HCT116 (cell line): ENCODE data around the gene ARFGAP3. TPM values are rescaled to one million over a fixed set of nuclear protein-coding genes. Genes with fewer than 3 reads are reported as not detected.

Experiments
- ATAC-seq: fragments of 200-7000 bp; cut with Tn5 transposase; 2 replicates; pipeline ENCODE4 v1.9.1; 2020; ENCODE audit warnings: mild to moderate bottlenecking, moderate library complexity
- BruUV-seq: library from RNA; stranded (reverse); fragments of 400-500 nt; replicated peaks from 2 replicates; lab custom pipeline; 2021; lab: Mats Ljungman, UMichigan
- CTCF ChIA-PET: fragments of 300-600 bp; sonication (Branson Sonifier 250); formaldehyde crosslinking; loops from one replicate; lab custom pipeline; 2021; ENCODE audit warnings: antibody characterized with exemption; lab: Charles Lee
- POLR2A ChIA-PET: fragments of 300-600, 350-600 bp; sonication (Branson Sonifier 250); formaldehyde crosslinking; loops from one replicate; lab custom pipeline; 2021; ENCODE audit warnings: antibody characterized with exemption; lab: Charles Lee
- RAD21 ChIA-PET, 2 experiments: fragments of 300-600 bp; sonication (Branson Sonifier 250); formaldehyde crosslinking; loops; one replicate each; lab custom pipeline; 2023; ENCODE audit warnings: low total read pairs in 2 of 2; ENCODE audit not compliant: uncharacterized antibody in 2 of 2, unreplicated experiment in 2 of 2, low non-redundant PET in 1 of 2; lab: Charles Lee
- DNase-seq: peaks from one replicate; pipeline ENCODE4 v3.0.0-alpha.2; 2010; ENCODE audit warnings: low read depth, low spot score
- H2AFZ ChIP-seq: fragments of 200-600 bp; shearing (Covaris generic), sonication (generic); 2 replicates; pipeline ENCODE4 v1.6.1; 2017; ENCODE audit warnings: low read depth, mixed run types, mixed read lengths, antibody characterized with exemption, low read length; ENCODE audit not compliant: poor library complexity, severe bottlenecking
- H3K27ac ChIP-seq: 2 replicates; pipeline ENCODE4 v1.5.1; 2012; ENCODE audit warnings: low read depth, low read length
- H3K27me3 ChIP-seq: fragments of 200-600 bp; sonication (generic); 2 replicates; pipeline ENCODE4 v1.6.1; 2016; ENCODE audit warnings: mixed run types, low read length, mixed read lengths; ENCODE audit not compliant: insufficient read depth
- H3K36me3 ChIP-seq, 2 experiments: fragments of 200-500 bp in 1 of 2; fragments of 200-600 bp in 1 of 2; sonication (Bioruptor generic) in 1 of 2; sonication (generic) in 1 of 2; 2 replicates each; pipeline versions ENCODE4 v1.5.1 to v1.6.1; 2014 to 2016; ENCODE audit warnings: low read length in 2 of 2, inconsistent platforms in 1 of 2, mixed read lengths in 1 of 2, mixed run types in 1 of 2; ENCODE audit not compliant: insufficient read depth in 2 of 2, control insufficient read depth in 1 of 2
- H3K4me1 ChIP-seq, 2 experiments: fragments of 200-600 bp in 1 of 2; sonication (generic) in 1 of 2; 2 replicates each; pipeline versions ENCODE4 v1.5.1 to v1.6.1; 2012 to 2017; ENCODE audit warnings: low read length in 2 of 2, inconsistent platforms in 1 of 2, mild to moderate bottlenecking in 1 of 2, mixed read lengths in 1 of 2, mixed run types in 1 of 2, moderate library complexity in 1 of 2; ENCODE audit not compliant: insufficient read depth in 2 of 2, control insufficient read depth in 1 of 2
- H3K4me2 ChIP-seq: fragments of 200-600 bp; sonication (generic); 2 replicates; pipeline ENCODE4 v1.6.1; 2017; ENCODE audit warnings: mixed run types, low read length, mixed read lengths
- H3K4me3 ChIP-seq, 2 experiments: fragments of 200-600 bp in 1 of 2; sonication (generic) in 1 of 2; replicated peaks in 1 of 2; 2 replicates each; pipeline ENCODE4 v1.5.1; 2011 to 2016; ENCODE audit warnings: low read length in 2 of 2, control low read depth in 1 of 2, low read depth in 1 of 2, mild to moderate bottlenecking in 1 of 2, mixed read lengths in 1 of 2, mixed run types in 1 of 2
- H3K79me2 ChIP-seq: fragments of 200-600 bp; sonication (generic); 2 replicates; pipeline ENCODE4 v1.6.1; 2017; ENCODE audit warnings: mild to moderate bottlenecking, mixed run types, low read length, moderate library complexity, mixed read lengths; ENCODE audit not compliant: insufficient read depth
- H3K9ac ChIP-seq: fragments of 200-600 bp; sonication (generic); 2 replicates; pipeline ENCODE4 v1.6.1; 2016; ENCODE audit warnings: low read length, mixed read lengths
- H3K9me2 ChIP-seq: fragments of 200-600 bp; sonication (generic), shearing (Covaris generic); 2 replicates; pipeline ENCODE4 v1.6.1; 2017; ENCODE audit warnings: mixed run types, mild to moderate bottlenecking, moderate library complexity; ENCODE audit not compliant: insufficient read depth
- H3K9me3 ChIP-seq, 2 experiments: fragments of 200-500 bp in 1 of 2; fragments of 200-600 bp in 1 of 2; sonication (Bioruptor generic) in 1 of 2; sonication (generic) in 1 of 2; 2 replicates each; pipeline ENCODE4 v1.6.1; 2014 to 2017; ENCODE audit warnings: low read length in 2 of 2, mixed read lengths in 2 of 2, inconsistent platforms in 1 of 2, low read depth in 1 of 2, mild to moderate bottlenecking in 1 of 2, mixed run types in 1 of 2, moderate library complexity in 1 of 2; ENCODE audit not compliant: control insufficient read depth in 1 of 2, insufficient read depth in 1 of 2
- H4K20me1 ChIP-seq: fragments of 200-600 bp; sonication (generic), shearing (Covaris generic); 2 replicates; pipeline ENCODE4 v1.6.1; 2017; ENCODE audit warnings: mixed run types, mild to moderate bottlenecking, moderate library complexity; ENCODE audit not compliant: insufficient read depth
- CBX3 ChIP-seq: IDR thresholded peaks from 2 replicates; pipeline ENCODE4 v1.6.1; 2012; ENCODE audit warnings: low read depth
- EZH2 ChIP-seq: fragments of 200-600 bp; sonication (generic); IDR thresholded peaks from 2 replicates; pipeline ENCODE4 v1.6.1; 2017; ENCODE audit warnings: antibody characterized with exemption, mixed run types
- EZH2phosphoT487 ChIP-seq: fragments of 200-600 bp; IDR thresholded peaks from 2 replicates; pipeline ENCODE4 v1.6.1; 2018; ENCODE audit warnings: antibody characterized with exemption, borderline replicate concordance
- FOSL1 ChIP-seq: IDR thresholded peaks from 2 replicates; pipeline ENCODE4 v1.6.1; 2012; ENCODE audit warnings: low read depth
- RAD21 ChIP-seq: IDR thresholded peaks from 2 replicates; pipeline ENCODE4 v1.6.1; 2012; ENCODE audit warnings: low read depth, mild to moderate bottlenecking
- SIN3A ChIP-seq: IDR thresholded peaks from 2 replicates; pipeline ENCODE4 v1.6.1; 2012; ENCODE audit warnings: low read depth
- SP1 ChIP-seq: IDR thresholded peaks from 2 replicates; pipeline ENCODE4 v1.6.1; 2012; ENCODE audit warnings: low read depth
- SRF ChIP-seq: IDR thresholded peaks from 2 replicates; pipeline ENCODE4 v1.6.1; 2012; ENCODE audit warnings: low read depth
- ZFX ChIP-seq: fragments of 450-650 bp; IDR thresholded peaks from 2 replicates; pipeline ENCODE4 v1.6.1; 2017
- intact Hi-C: fragments of 100-400 bp; cut with micrococcal nuclease; formaldehyde crosslinking; loops from 2 replicates; pipeline ENCODE4 v1.10.0; 2022
- total RNA-seq: library from RNA; stranded (reverse); gene quantifications from one replicate; pipeline ENCODE4 v1.2.1, GENCODE V29; 2021; ENCODE audit not compliant: unreplicated experiment

The ARFGAP3 gene
- total RNA-seq, 1 experiment from 2014 or later, result 15.4 TPM

DNA sequence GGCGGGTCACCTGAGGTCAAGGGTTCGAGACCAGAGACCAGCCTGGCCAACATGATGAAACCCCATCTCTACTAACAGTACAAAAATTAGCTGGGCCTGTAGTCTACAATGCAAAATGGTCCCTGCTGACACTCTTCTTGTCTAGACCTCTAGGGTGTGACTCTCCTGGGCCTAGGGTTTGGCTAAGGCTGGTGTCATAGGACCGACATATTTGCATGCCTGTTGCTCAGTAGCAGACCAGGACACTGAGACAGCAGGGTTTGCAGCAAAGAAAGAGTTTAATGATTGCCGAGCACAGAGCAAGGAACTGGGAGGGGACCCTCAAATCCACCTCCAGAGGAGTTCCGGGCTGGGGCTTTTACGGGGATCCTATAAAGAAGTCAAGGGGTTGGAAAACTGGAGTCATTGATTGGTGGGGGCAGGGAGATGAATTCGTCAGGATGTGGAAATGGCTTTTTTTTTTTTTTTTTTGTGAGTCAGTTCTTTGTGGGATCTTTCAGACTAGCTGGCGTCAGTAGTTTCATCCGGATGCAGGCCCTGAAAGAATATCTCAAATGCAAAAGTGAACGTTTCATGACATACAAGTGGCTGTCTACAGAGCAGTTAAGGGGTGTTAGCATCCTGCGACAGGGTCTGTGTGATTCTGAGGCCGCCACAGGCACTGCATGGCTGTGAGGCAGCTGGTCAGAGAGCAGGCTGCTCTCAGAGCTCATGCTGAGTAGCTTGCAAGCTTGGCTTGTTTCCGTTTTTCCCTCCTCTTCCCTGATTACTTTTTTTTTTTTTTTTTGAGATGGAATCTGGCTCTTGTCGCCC lies 109.2 kb downstream of the ARFGAP3 start:
- H3K27ac ChIP-seq, result no peak overlapping the region

More for the DNA sequence above, 109.2 kb downstream of the ARFGAP3 start:
- peaks cover 3 to 5% of the 10 kb centered on the region in 2 experiments; a peak in 3 of 4 replicates for H3K4me1 ChIP-seq
- DNase-seq, result no peak
- no peaks in the 10 kb centered on the region for H3K27me3 ChIP-seq
- no peak overlapping the region for H2AFZ ChIP-seq
- no peaks in the 10 kb centered on the region for H3K36me3 ChIP-seq
- no TSS peak for BruUV-seq
- no peak overlapping the region for H3K4me3 ChIP-seq
- no peaks in the 10 kb centered on the region for H3K9me3 ChIP-seq
- ChIA-PET CTCF (no interaction called here), POLR2A (interaction anchor here (0.7 to 0.8 kb wide), 2 partner anchors 29 to 132 kb away, joined by 3 to 4 read pairs; no protein-coding TSS in a partner anchor), RAD21 (no interaction called here)
- intact Hi-C loops, result no loop called here
- ATAC-seq, result no peak
- no peak for TF ChIP-seq SP1
- no peak for TF ChIP-seq FOSL1
- no peak for TF ChIP-seq CBX3
- no peak for TF ChIP-seq RAD21
- no peak for TF ChIP-seq SRF
- TF ChIP-seq ZFX, result no peak
- no peak for TF ChIP-seq EZH2phosphoT487
- TF ChIP-seq EZH2, result no peak
- no peak for TF ChIP-seq SIN3A
- H3K9ac ChIP-seq, result no peak overlapping the region
- no peaks in the 10 kb centered on the region for H3K9me2 ChIP-seq
- H3K79me2 ChIP-seq, result no peaks in the 10 kb centered on the region
- no peak overlapping the region for H3K4me2 ChIP-seq
- no peaks in the 10 kb centered on the region for H4K20me1 ChIP-seq

Other genes with a start within 250 kb of the ARFGAP3 start
- 67.6 TPM for gene POLDIP3, start 242.4 kb downstream of the ARFGAP3 start, total RNA-seq
- gene ATP5MGL, start 216.7 kb downstream of the ARFGAP3 start, total RNA-seq, result 0.91 TPM
- gene CYB5R3, start 207.9 kb downstream of the ARFGAP3 start, total RNA-seq, result 127 TPM
- 16.0 TPM for gene A4GALT, start 136.4 kb downstream of the ARFGAP3 start, total RNA-seq
- gene PACSIN2, start 157.9 kb upstream of the ARFGAP3 start, total RNA-seq, result 48.2 TPM
- 4.3 TPM for gene TTLL1, start 232.1 kb upstream of the ARFGAP3 start, total RNA-seq